ENCODE data around the gene PUM1. TPM values are rescaled to one million over a fixed set of nuclear protein-coding genes. Genes with fewer than 3 reads are reported as not detected.

Gene PUM1
- total RNA-seq, 2 donors from 2014 or later: 207 to 210 TPM

DNA sequence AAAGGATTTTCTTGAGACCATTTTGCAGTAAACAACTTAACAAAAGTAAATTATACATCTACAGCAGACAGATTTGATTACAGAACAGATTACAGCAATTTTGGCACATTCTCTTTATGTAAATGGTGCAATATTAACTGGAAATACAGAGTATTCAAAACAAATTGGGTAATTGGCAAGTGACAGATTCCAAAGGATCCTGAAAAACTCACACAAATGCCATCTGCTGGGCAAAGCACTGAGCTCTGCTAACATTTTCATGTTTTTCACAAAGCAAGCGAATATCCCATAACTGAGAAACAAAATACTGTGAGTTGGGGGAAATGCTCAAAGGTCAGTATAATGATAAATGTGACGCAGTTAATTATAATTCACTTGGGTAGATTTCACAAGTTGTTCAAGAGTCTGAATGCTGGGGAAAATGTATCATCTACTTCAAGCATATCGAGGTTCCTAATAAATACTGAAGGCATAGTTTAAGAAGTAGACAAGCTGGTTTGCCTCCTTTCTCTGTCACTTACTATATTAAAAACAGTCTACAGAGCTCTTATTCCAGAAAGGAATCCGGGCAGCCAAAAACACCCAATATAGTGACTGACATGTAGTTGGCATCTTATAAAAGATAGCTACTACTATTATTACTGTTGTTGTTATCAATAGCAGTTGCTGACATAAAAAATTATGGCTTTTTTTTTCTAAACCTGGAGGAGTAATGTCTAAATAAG, 81.2 kb downstream of the PUM1 start:
- H3K36me3 ChIP-seq (ENCODE audit: control insufficient read depth, insufficient read depth, low read length): peaks cover 73% of the 10 kb centered on the region
- 99 to 100% methylated on average over 3 to 4 of the region's 4 CpGs for WGBS, 2 experiments (ENCODE audit: insufficient coverage in 1 of 2, insufficient read length in 1 of 2)
- H3K4me1 ChIP-seq (ENCODE audit: control insufficient read depth, insufficient read depth, low read length): no peaks in the 10 kb centered on the region
- H3K4me1 Mint-ChIP-seq: peaks cover 33% of the 10 kb centered on the region
- peak overlapping the region; percentile 17 for H3K27ac Mint-ChIP-seq
- peak overlapping the region; percentile 21 for H3K27ac ChIP-seq (ENCODE audit: low read depth, low read length)
- no peaks in the 10 kb centered on the region for H3K27me3 ChIP-seq (ENCODE audit: control insufficient read depth, insufficient read depth, low read length, poor library complexity, severe bottlenecking)
- peaks cover 58% of the 10 kb centered on the region for H3K36me3 Mint-ChIP-seq (ENCODE audit: low read depth)
- no peak for DNase-seq
- no peaks in the 10 kb centered on the region for H3K9me3 Mint-ChIP-seq
- no peak overlapping the region for H3K4me3 ChIP-seq (ENCODE audit: low read length)
- H3K27me3 Mint-ChIP-seq (ENCODE audit: insufficient read depth): no peaks in the 10 kb centered on the region
- no peak overlapping the region for H3K9ac ChIP-seq (ENCODE audit: extremely low read depth, low read length, poor library complexity, severe bottlenecking)
- TF ChIP-seq, protein P1, sequence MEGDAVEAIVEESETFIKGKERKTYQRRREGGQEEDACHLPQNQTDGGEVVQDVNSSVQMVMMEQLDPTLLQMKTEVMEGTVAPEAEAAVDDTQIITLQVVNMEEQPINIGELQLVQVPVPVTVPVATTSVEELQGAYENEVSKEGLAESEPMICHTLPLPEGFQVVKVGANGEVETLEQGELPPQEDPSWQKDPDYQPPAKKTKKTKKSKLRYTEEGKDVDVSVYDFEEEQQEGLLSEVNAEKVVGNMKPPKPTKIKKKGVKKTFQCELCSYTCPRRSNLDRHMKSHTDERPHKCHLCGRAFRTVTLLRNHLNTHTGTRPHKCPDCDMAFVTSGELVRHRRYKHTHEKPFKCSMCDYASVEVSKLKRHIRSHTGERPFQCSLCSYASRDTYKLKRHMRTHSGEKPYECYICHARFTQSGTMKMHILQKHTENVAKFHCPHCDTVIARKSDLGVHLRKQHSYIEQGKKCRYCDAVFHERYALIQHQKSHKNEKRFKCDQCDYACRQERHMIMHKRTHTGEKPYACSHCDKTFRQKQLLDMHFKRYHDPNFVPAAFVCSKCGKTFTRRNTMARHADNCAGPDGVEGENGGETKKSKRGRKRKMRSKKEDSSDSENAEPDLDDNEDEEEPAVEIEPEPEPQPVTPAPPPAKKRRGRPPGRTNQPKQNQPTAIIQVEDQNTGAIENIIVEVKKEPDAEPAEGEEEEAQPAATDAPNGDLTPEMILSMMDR (conservative IDR thresholded peaks at IDR 0.05): no peak
- H3K4me3 Mint-ChIP-seq: no peak overlapping the region
- no peaks in the 10 kb centered on the region for H3K9me3 ChIP-seq (ENCODE audit: control insufficient read depth, low read length)

DNA sequence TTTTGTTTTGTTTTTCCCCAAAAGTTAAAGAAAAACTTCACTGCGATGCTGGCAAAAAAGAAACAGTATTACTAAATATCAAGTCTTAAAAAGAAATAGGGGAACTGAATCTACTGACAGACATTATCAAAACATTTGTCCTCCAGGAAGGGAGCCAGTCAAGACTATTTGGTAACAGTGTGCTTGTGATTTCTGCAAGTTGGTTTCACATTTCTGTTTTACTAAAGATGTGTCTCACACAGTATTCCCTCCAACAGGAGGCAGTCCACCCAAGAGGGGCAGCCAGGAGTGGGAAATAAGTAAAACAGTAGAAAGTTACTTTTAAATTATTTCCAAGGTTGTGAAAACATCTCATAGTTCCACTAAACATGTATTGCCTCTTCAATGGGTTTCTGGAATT, 82.6 kb downstream of the PUM1 start:
- Mint-ChIP-seq H3K4me1 (peaks cover 24% of the 10 kb centered on the region), H3K36me3 (ENCODE audit: low read depth) (peaks cover 58% of the 10 kb centered on the region), H3K9me3 (no peaks in the 10 kb centered on the region), H3K4me3 (no peak overlapping the region), H3K27ac (no peak overlapping the region), H3K27me3 (ENCODE audit: insufficient read depth) (no peaks in the 10 kb centered on the region)
- H3K4me3 ChIP-seq (ENCODE audit: low read length): no peak overlapping the region
- WGBS, 2 experiments (ENCODE audit: insufficient coverage in 1 of 2, insufficient read length in 1 of 2): 100% methylated on average over 1 of the region's 1 CpG; no CpG with 5 or more reads in 1 of the 2 experiments
- H3K9me3 ChIP-seq (ENCODE audit: control insufficient read depth, low read length): no peaks in the 10 kb centered on the region
- peaks cover 73% of the 10 kb centered on the region for H3K36me3 ChIP-seq (ENCODE audit: control insufficient read depth, insufficient read depth, low read length)
- no peaks in the 10 kb centered on the region for H3K4me1 ChIP-seq (ENCODE audit: control insufficient read depth, insufficient read depth, low read length)
- TF ChIP-seq, protein P1 (conservative IDR thresholded peaks at IDR 0.05): peak; percentile 31
- no peak overlapping the region for H3K9ac ChIP-seq (ENCODE audit: extremely low read depth, low read length, poor library complexity, severe bottlenecking)
- no peak overlapping the region for H3K27ac ChIP-seq (ENCODE audit: low read depth, low read length)
- DNase-seq: no peak
- no peaks in the 10 kb centered on the region for H3K27me3 ChIP-seq (ENCODE audit: control insufficient read depth, insufficient read depth, low read length, poor library complexity, severe bottlenecking)

DNA sequence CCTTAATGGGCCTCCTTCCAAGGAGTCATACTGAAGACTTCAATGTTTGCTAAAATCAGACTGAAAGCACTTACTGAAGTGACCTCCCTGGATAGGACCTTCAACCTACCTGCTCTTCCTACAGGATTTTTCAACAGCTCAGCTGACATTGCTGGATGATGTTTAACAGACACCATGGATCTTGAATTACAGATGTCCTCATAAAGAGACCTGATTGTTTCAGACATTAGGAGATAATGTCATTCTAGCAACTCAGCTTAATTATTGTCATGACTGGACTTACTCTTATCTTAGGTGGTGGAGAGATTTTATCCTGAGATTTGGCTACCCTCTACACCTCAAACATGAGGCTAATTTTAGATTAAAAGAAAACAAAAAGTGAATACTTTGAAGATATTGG, 83.1 kb downstream of the PUM1 start:
- Histone ChIP-seq H3K9ac (ENCODE audit: extremely low read depth, low read length, poor library complexity, severe bottlenecking) (no peak overlapping the region), H3K9me3 (ENCODE audit: control insufficient read depth, low read length) (no peaks in the 10 kb centered on the region), H3K4me1 (ENCODE audit: control insufficient read depth, insufficient read depth, low read length) (no peaks in the 10 kb centered on the region), H3K27me3 (ENCODE audit: control insufficient read depth, insufficient read depth, low read length, poor library complexity, severe bottlenecking) (no peaks in the 10 kb centered on the region), H3K4me3 (ENCODE audit: low read length) (no peak overlapping the region), H3K36me3 (ENCODE audit: control insufficient read depth, insufficient read depth, low read length) (peaks cover 74% of the 10 kb centered on the region), H3K27ac (ENCODE audit: low read depth, low read length) (no peak overlapping the region)
- peaks cover 24% of the 10 kb centered on the region for H3K4me1 Mint-ChIP-seq
- DNase-seq: no peak
- peak overlapping the region; percentile 28 for H3K27ac Mint-ChIP-seq
- no peaks in the 10 kb centered on the region for H3K9me3 Mint-ChIP-seq
- no peak overlapping the region for H3K4me3 Mint-ChIP-seq
- H3K36me3 Mint-ChIP-seq (ENCODE audit: low read depth): peaks cover 61% of the 10 kb centered on the region
- TF ChIP-seq, protein P1 (conservative IDR thresholded peaks at IDR 0.05): no peak
- H3K27me3 Mint-ChIP-seq (ENCODE audit: insufficient read depth): no peaks in the 10 kb centered on the region
